ENCODE results near the gene TXNDC2.

Gene TXNDC2

GRCh38 chr18:9855681-9856080 lies 30.1 kb upstream of the TXNDC2 start:
- no peak for TF ChIP-seq SIN3A (IDR thresholded peaks at IDR 0.05; ENCODE audit: borderline replicate concordance, insufficient read depth, low read length)
- no peak for TF ChIP-seq FOXP2 (optimal IDR thresholded peaks at IDR 0.05; ENCODE audit: borderline replicate concordance, extremely low read depth, extremely low read length, insufficient read depth)
- TF ChIP-seq TAF1 (IDR thresholded peaks at IDR 0.05; ENCODE audit: borderline replicate concordance, insufficient read depth, low read length) = no peak
- no peak for TF ChIP-seq POLR2AphosphoS5 (IDR thresholded peaks at IDR 0.05; ENCODE audit: low read depth, low read length)
- TF ChIP-seq, protein P1, sequence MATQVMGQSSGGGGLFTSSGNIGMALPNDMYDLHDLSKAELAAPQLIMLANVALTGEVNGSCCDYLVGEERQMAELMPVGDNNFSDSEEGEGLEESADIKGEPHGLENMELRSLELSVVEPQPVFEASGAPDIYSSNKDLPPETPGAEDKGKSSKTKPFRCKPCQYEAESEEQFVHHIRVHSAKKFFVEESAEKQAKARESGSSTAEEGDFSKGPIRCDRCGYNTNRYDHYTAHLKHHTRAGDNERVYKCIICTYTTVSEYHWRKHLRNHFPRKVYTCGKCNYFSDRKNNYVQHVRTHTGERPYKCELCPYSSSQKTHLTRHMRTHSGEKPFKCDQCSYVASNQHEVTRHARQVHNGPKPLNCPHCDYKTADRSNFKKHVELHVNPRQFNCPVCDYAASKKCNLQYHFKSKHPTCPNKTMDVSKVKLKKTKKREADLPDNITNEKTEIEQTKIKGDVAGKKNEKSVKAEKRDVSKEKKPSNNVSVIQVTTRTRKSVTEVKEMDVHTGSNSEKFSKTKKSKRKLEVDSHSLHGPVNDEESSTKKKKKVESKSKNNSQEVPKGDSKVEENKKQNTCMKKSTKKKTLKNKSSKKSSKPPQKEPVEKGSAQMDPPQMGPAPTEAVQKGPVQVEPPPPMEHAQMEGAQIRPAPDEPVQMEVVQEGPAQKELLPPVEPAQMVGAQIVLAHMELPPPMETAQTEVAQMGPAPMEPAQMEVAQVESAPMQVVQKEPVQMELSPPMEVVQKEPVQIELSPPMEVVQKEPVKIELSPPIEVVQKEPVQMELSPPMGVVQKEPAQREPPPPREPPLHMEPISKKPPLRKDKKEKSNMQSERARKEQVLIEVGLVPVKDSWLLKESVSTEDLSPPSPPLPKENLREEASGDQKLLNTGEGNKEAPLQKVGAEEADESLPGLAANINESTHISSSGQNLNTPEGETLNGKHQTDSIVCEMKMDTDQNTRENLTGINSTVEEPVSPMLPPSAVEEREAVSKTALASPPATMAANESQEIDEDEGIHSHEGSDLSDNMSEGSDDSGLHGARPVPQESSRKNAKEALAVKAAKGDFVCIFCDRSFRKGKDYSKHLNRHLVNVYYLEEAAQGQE (IDR thresholded peaks at IDR 0.05; ENCODE audit: insufficient read depth in 1 of 2, low read depth in 2 of 2, low read length in 2 of 2) = no peak

- TF ChIP-seq TAF1 (IDR thresholded peaks at IDR 0.05; ENCODE audit: borderline replicate concordance, insufficient read depth, low read length) (no peak), SIN3A (IDR thresholded peaks at IDR 0.05; ENCODE audit: borderline replicate concordance, insufficient read depth, low read length) (no peak), FOXP2 (optimal IDR thresholded peaks at IDR 0.05; ENCODE audit: borderline replicate concordance, extremely low read depth, extremely low read length, insufficient read depth) (no peak), POLR2AphosphoS5 (IDR thresholded peaks at IDR 0.05; ENCODE audit: low read depth, low read length) (no peak)
- TF ChIP-seq, protein P1 (IDR thresholded peaks at IDR 0.05; ENCODE audit: insufficient read depth in 1 of 2, low read depth in 2 of 2, low read length in 2 of 2) = no peak
Observed at GRCh38 chr18:9856092-9856491, 29.7 kb upstream of the TXNDC2 start.

DNA sequence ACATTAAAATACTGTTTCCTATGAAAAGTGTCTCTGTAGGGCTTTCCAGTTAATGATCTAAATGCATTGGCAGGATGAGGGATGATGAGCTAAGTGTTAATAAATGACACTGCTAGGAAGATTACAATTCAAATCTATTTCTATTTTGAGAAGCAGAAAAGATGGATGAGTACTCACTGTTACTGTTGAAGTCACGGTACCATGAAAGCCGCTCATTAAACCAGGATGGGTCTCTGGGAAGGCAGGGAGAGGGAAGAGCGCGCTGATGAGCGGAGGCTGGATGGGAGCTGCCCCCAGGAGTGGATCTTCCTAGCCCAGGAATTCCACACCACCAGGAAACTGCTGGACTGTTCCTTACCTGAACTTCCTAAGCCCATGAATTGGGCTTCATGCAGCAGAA lies 27.1 kb upstream of the TXNDC2 start:
- TF ChIP-seq, protein P1 (IDR thresholded peaks at IDR 0.05; ENCODE audit: insufficient read depth in 1 of 2, low read depth in 2 of 2, low read length in 2 of 2) = no peak
- TF ChIP-seq TAF1 (IDR thresholded peaks at IDR 0.05; ENCODE audit: borderline replicate concordance, insufficient read depth, low read length) (no peak), FOXP2 (optimal IDR thresholded peaks at IDR 0.05; ENCODE audit: borderline replicate concordance, extremely low read depth, extremely low read length, insufficient read depth) (no peak)

GRCh38 chr18:9859232-9859631 lies 26.5 kb upstream of the TXNDC2 start:
- TF ChIP-seq FOXP2 (optimal IDR thresholded peaks at IDR 0.05; ENCODE audit: borderline replicate concordance, extremely low read depth, extremely low read length, insufficient read depth) = no peak
- TF ChIP-seq, protein P1 (IDR thresholded peaks at IDR 0.05; ENCODE audit: insufficient read depth in 1 of 2, low read depth in 2 of 2, low read length in 2 of 2) = no peak
- TF ChIP-seq TAF1 (IDR thresholded peaks at IDR 0.05; ENCODE audit: borderline replicate concordance, insufficient read depth, low read length) = no peak
- no peak for TF ChIP-seq POLR2AphosphoS5 (IDR thresholded peaks at IDR 0.05; ENCODE audit: low read depth, low read length)
- TF ChIP-seq SIN3A (IDR thresholded peaks at IDR 0.05; ENCODE audit: borderline replicate concordance, insufficient read depth, low read length) = no peak

- TF ChIP-seq POLR2AphosphoS5 (IDR thresholded peaks at IDR 0.05; ENCODE audit: low read depth, low read length) (no peak), TAF1 (IDR thresholded peaks at IDR 0.05; ENCODE audit: borderline replicate concordance, insufficient read depth, low read length) (no peak), FOXP2 (optimal IDR thresholded peaks at IDR 0.05; ENCODE audit: borderline replicate concordance, extremely low read depth, extremely low read length, insufficient read depth) (no peak), SIN3A (IDR thresholded peaks at IDR 0.05; ENCODE audit: borderline replicate concordance, insufficient read depth, low read length) (no peak)
- TF ChIP-seq, protein P1 (IDR thresholded peaks at IDR 0.05; ENCODE audit: insufficient read depth in 1 of 2, low read depth in 2 of 2, low read length in 2 of 2) = no peak
Observed at GRCh38 chr18:9860682-9861081, 25.1 kb upstream of the TXNDC2 start.
